GM18517 (cell line): ENCODE data around the gene SLC7A5.
"Not testable (repeated sequence)": the region's sequence is repeated elsewhere in the genome, so short reads cannot be mapped to it uniquely, and the experiment has no call there.

ENCODE experiments used
- ATAC-seq: cut with Tn5 transposase; IDR thresholded peaks from one replicate; pipeline ENCODE4 v1.9.1; 2021; ENCODE audit warnings: mild to moderate bottlenecking, moderate library complexity; ENCODE audit not compliant: unreplicated experiment

The SLC7A5 gene

GRCh38 chr16:87889762-87890161, 20.5 kb upstream of the SLC7A5 start:
- ATAC-seq, result not testable (repeated sequence)

GRCh38 chr16:87888346-87888745, 19.0 kb upstream of the SLC7A5 start:
- ATAC-seq, result not testable (repeated sequence)

DNA sequence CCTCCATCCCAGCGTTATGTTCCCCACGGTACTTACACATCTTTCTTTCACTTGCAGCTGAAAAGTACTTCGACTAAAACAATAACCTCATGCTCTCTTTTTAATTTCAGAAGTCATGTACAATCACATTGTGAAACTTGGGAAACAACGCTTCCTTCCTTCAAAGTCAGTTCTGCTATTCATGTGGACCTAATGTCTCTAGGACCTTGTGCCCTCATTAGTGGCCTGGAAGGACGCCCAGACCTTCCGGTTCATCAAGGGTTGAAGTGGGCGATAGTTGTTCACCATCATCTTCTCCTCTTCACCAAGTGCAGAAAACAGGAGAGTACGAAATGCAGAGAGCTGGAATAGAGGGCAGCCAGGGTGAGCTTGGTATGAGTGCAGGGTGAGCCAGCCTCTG, 18.6 kb upstream of the SLC7A5 start:
- not testable (repeated sequence) for ATAC-seq

DNA sequence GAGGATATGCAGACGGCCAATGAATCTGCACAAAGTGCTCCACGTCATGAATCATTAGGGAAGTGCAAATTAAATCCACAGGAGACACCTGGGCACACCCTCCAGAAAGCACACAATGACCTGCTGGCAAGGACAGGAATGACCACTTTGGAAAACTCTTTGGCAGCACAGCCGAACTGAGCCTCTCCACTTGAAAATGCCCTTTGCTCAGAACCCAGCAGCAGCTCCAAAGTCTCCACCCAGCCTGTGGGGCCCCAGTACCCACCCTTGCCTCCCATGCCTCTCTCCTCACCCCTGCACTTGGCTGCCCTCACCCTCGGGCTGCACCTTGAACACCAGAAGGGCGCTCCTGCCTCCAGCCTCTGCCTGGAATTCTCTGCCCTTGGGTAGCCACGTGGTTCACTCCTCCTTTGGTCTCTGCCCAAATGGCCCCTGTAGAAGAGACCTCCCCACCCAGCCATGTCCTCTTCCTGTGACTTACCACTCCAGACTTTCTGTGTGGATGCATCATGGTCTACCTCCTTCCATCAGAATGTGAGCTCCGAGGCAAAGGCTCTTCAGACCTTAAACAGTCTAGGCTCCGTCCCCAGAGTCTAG, 16.2 kb upstream of the SLC7A5 start:
- ATAC-seq, result not testable (repeated sequence)

DNA sequence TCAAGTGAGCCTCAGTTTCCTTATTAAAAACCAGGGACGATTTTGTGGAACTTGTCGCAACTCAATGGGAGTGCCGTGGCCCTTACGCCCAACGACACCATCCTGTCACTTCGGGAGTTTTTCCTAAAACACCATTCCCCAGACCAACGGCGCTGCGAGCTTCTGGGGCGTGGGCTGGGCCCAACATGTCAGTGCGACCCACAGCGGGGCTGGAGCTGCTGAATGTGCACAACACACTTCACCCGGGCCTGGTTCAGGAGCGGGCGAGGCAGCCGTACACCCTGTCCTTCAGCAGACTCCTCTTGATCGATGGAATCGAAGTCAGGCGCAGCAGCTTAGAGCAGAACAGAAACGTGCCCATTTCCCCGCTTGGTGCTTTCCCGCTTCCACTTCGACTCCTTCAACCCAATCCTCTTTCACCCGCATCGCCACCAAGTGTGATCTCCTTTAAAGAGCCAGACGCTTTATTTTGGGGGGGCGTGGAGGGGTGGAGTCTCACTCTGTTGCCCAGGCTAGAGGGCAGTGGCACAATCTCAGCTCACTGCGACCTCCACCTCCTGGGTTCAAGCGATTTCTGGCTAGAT, 13.2 kb upstream of the SLC7A5 start:
- ATAC-seq, result no peak

- no peak for ATAC-seq
These were observed 12.3 kb upstream of the SLC7A5 start for GRCh38 chr16:87881324-87882200.

DNA sequence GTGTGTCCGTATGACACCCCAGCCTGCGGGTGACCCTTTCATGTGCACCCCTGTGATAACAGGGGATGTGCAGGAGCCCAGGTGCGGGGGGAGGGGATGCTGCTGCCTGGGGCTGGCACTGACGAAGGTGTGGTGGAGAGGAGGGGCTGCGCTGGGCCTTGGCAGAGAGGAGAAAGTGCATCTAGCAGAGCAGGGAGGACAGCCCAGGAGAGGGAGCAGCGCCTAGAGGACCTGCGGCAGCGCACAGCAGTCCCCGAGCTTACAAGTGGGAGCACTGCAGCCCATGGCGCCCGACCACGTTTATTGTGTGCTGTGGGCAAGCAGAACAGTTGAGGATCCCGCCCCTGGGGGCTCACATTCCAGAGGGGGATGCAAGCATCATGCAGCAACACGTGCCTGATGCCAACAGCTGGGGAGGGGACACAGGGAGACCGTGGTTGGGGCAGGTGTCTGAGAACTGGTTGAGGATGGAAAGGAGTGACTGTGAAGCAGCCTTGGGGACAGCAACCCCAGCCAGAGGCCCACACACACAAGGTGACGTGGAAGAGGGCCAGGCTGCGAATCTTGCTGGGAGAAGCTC, 10.9 kb upstream of the SLC7A5 start:
- ATAC-seq, result no peak

- ATAC-seq, result not testable (repeated sequence)
These were observed 10.2 kb upstream of the SLC7A5 start for GRCh38 chr16:87879411-87880013.

GRCh38 chr16:87878704-87879103, 9.4 kb upstream of the SLC7A5 start:
- no peak for ATAC-seq

- ATAC-seq, result no peak
These were observed 8.7 kb upstream of the SLC7A5 start for GRCh38 chr16:87877942-87878507.

DNA sequence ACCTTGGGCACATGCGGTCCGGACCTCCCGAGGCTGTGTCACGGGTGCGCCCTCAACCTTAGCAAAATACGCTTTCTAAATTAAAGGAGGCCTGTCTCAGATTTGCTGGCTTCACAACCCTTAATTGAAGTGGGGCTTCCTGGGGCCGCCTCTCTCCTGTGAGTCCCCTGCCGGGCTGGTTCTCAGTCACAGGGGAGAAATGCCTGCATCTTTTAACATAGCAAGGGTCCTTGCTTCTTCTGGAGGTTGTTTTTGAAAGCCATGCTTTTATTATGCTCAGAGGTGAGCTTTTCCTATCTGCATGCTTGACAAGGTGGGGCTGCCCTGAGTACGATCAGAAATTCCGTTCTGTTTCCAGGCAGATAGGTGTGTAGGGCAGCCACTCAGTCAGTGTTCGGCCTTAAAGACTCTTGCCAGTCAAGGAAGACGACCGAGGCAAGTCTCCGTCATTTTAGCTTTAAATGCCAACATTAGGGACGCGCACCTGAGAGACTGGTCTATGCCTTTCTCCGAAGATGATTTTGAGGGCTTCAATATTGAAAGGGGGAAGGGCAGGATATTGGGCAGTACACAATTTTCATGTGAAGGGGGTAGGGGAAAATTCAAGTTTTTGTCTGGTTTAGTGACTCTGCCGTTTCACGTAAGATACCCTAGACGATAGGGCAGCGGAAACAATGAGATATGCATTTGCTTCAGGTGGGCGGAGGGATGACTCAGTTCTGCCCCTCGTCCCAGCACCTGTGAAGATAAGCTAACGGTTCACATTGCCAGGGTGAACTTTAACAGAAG, 5.5 kb upstream of the SLC7A5 start:
- no peak for ATAC-seq

DNA sequence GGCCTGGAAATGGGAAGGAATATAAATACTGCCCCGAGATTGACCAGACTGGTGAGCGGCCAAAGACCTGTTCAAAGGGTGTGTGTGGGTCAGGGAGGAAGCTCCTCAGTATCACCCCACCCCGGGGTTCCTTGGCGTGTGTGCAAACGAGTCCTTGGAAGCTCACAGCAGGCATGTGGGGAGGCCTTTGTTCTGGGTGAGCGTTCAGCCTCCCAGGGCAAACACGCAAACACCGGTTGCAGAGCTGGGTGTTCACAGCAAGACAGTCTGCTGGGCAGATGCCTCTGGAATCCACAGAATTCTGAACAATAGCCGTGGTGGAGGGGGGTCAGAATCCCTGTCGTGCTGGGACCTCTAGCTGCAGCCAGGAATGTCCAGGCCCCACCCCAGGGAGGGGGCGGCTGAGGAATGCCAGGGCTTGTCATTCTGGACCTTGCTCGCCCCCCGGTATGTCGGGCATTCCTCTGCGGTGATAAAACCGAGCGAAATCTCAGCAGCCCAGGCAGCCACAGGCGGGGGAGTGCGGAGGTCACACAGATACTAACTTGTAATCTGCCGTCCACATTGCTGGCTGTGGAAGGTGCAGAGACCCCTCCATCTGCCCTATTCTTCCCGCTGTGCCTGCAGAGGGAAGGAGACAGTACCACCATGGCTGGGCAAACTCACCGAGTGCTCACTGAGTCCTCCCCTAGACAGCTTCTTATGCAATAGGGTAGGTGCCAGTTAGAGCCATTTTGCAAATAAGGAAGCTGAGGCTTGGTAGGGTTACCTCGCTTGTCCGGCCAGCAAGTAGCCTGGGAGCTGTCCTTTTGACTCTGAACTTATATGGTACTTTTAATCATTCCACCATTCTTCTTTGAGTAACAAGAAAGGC, 1.3 kb upstream of the SLC7A5 start:
- ATAC-seq, result not testable (repeated sequence)

- not testable (repeated sequence) for ATAC-seq
These were observed 641 bp upstream of the SLC7A5 start for GRCh38 chr16:87869879-87870417.

DNA sequence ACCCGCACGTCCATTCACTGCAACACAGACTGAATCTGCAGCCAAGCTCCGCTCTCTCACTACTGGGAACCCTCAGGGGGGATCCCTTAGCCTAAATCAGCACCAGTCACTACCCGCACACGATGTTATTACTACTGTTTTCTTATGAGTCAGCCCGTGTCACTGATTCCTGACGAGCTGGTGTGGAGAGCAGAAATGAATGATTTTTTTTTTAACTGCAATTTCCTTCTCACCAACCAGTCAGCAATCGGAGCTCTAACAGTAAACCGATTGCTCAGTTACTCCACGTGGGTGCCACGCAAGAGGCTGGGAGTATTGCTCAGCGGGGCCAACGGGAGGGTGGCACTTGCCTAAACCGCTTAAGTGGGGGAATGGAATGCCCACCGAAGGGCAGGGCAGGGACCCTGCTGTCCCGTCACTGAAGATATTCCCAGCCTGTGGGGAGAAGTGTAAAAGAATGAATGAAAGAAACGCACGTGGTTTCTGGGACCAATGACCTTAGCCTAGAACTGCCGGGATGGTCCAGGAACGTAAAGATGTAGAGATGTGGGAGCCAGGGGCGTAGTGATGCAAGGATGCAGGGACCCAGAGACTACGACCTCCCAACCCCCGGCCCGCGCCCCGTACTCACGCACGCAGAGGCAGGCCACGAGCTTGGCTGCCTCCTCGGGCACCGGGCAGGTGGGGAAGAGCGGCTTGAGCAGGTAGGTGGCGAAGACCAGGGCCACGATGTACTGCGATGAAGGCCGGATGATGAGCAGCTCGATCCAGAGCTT, 865 bp downstream of the SLC7A5 start:
- ATAC-seq, result peak; percentile 2

DNA sequence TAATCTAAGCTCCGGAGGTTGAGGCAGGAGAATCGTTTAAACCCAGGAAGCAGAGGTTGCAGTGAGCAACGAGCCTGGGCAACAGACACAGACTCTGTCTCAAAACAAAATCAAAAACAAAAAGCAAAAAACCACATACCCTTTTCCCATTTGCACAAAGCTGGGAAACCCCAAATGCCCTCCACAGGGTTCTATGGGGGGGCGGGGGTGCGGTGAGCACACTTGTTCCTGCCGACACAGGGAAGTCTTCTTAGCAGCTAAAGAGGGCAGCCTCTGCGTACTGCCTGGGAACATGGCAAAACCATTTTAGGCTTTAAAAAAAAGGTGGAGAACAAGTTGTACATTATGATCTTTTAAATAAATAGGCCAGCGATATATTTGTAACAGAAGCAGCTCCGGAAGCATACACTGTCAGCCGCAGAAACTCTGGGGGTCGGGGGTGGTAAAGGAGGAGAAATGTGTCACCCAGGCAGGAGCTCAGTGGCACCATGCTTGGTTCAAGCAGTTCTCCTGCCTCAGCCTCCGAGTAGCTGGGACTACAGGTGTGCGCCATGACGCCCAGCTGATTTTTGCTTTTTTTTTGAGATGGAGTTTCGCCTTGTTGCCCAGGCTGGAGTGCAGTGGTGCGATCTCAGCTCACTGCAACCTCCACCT, 3.3 kb downstream of the SLC7A5 start:
- not testable (repeated sequence) for ATAC-seq

GRCh38 chr16:87864331-87864989, 4.8 kb downstream of the SLC7A5 start:
- ATAC-seq, result no peak

- not testable (repeated sequence) for ATAC-seq
These were observed 6.0 kb downstream of the SLC7A5 start for GRCh38 chr16:87863327-87863635.
